Left renal cortex interstitium (tissue), 4 donors: ENCODE results near the gene HSPA9. TPM values are rescaled to one million over a fixed set of nuclear protein-coding genes. Genes with fewer than 3 reads are reported as not detected.

Source experiments
- DNase-seq, 4 donors: peaks; one replicate each; pipeline ENCODE4 v3.0.0-alpha.2; 2013; ENCODE audit warnings: low read depth in 4 of 4, low spot score in 2 of 4, missing footprints in 1 of 4
- polyA plus RNA-seq, 4 donors: library from polyadenylated mRNA; unstranded; fragments of 120-200 nt; gene quantifications; one replicate each; pipeline ENCODE4 v1.2.1, GENCODE V29; 2013; ENCODE audit not compliant: insufficient read length in 4 of 4

HSPA9 gene
- polyA plus RNA-seq, 4 donors: 265 to 364 (median 315) TPM

GRCh38 chr5:138596105-138596881, 21.1 kb upstream of the HSPA9 start:
- DNase-seq: no peak

- no peak for DNase-seq
Observed at GRCh38 chr5:138595180-138595795, 20.1 kb upstream of the HSPA9 start.

- no peak for DNase-seq
Observed at GRCh38 chr5:138594305-138595058, 19.3 kb upstream of the HSPA9 start.

GRCh38 chr5:138588013-138588788, 13.0 kb upstream of the HSPA9 start:
- no peak for DNase-seq

- no peak for DNase-seq
Observed at GRCh38 chr5:138585157-138585556, 10.0 kb upstream of the HSPA9 start.

GRCh38 chr5:138583984-138584637, 8.9 kb upstream of the HSPA9 start:
- no peak for DNase-seq

- no peak for DNase-seq
Observed at GRCh38 chr5:138582959-138583358, 7.8 kb upstream of the HSPA9 start.

GRCh38 chr5:138580777-138581176, 5.6 kb upstream of the HSPA9 start:
- DNase-seq: no peak

- no peak for DNase-seq
Observed at GRCh38 chr5:138580001-138580400, 4.8 kb upstream of the HSPA9 start.

GRCh38 chr5:138579517-138579863, 4.3 kb upstream of the HSPA9 start:
- DNase-seq: no peak

GRCh38 chr5:138577452-138577851, 2.3 kb upstream of the HSPA9 start:
- DNase-seq: no peak

- no peak for DNase-seq
Observed at GRCh38 chr5:138574744-138575193, 432 bp downstream of the HSPA9 start.

- no peak for DNase-seq
Observed at GRCh38 chr5:138573949-138574670, 1.1 kb downstream of the HSPA9 start.

- DNase-seq: no peak
Observed at GRCh38 chr5:138573223-138573622, 2.0 kb downstream of the HSPA9 start.

GRCh38 chr5:138570871-138571270, 4.3 kb downstream of the HSPA9 start:
- DNase-seq: no peak

GRCh38 chr5:138569782-138570181, 5.4 kb downstream of the HSPA9 start:
- no peak for DNase-seq

- DNase-seq: no peak
Observed at GRCh38 chr5:138568061-138568824, 7.0 kb downstream of the HSPA9 start.

- no peak for DNase-seq
Observed at GRCh38 chr5:138566792-138567191, 8.4 kb downstream of the HSPA9 start.
